GM21529 (cell line): Measurements from ENCODE around the gene NEUROD1.

ENCODE experiments used
- ATAC-seq: cut with Tn5 transposase; IDR thresholded peaks from one replicate; pipeline ENCODE4 v1.9.1; 2021; ENCODE audit not compliant: unreplicated experiment

NEUROD1 gene

DNA sequence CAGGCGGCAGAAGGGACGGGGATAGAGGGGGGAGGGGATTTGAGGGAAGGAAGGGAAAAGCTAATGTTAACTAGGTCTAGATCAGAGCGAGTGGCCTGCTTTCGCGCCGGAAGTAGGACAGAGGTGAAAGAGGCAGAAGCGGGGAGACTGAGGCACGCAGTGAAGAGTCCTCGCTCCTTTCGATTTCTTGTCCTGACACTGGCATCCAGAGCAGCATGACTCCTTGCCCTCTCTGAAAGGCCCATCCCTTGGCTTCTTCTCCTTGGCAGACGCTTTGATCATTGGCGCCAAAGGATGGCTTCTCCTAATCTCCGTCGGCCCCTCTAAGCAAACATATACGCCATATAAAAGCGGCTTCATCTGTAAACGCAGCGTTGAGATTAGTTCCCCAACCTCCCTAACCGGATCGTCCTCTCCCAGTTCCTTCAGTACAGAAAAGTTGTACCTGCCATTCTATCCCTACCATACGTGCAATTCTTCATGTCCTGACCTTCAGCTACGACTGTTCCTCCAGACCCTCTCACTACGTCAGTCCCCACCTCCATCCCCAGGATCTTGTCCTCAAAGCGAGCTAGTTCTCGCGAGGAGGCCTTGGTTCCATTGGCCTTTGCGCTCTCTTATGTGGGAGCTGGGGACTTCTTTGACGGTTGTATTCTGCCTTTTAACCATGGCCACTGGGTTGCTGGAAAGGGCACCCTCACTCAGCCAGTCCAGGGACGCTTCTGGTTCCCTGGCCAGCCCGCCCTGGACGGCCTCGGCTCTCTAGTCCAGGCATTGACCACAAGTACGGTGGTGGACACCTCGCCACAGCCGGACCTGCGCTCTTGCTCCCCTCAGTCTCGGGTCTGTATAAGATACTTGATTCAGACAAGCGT lies 857 bp upstream of the NEUROD1 start:
- ATAC-seq, result no peak

GRCh38 chr2:181679544-181679979 lies 755 bp downstream of the NEUROD1 start:
- ATAC-seq, result no peak

DNA sequence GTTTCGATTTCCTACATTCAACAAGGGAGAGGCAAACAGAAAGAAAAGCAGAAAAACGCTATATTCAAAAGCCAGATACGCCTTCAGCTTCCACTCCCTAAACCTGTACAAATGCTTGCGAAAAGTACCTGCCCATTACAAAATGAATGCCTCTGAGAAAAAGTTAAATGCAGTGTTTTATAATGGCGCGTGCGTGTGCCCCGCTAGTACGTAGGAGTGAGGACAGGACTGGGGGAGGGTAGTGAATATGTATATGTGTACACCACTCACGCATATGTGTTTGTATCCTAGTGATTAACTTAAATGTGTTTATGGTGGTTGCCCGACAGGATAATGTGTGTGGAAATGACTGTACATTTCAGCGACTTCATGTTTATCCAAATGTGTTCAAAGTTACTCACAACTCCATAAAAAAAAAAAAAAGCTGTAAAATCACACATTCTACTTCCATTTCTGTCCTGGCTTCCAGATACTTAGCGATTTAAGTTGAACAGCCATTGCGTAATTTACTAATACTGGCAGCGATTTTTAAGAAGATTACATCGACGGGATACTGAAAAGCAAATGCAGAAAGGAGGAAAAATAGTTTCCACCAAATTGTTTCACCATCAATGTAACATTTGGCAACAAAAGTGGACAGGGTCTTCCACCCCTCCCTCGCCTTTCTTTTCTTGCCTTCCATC lies 1.3 kb downstream of the NEUROD1 start:
- no peak for ATAC-seq

DNA sequence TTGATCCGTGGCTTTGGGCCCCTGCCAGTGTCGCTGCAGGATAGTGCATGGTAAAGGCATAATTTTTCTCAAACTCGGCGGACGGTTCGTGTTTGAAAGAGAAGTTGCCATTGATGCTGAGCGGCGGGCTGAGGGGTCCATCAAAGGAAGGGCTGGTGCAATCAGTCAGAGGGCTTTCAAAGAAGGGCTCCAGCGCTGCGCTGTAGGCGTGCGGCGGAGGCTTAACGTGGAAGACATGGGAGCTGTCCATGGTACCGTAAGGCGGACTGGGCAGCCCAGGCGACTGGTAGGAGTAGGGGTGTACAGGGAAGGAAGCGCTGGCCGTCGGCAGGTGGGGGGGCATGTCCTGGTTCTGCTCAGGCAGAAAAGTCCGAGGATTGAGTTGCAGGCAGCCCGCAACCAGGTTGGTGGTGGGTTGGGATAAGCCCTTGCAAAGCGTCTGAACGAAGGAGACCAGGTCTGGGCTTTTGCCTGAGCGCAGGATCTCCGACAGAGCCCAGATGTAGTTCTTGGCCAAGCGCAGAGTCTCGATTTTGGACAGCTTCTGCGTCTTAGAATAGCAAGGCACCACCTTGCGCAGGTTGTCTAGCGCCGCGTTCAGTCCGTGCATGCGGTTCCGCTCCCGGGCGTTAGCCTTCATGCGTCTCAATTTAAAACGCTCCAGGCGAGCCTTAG lies 2.3 kb downstream of the NEUROD1 start:
- ATAC-seq, result no peak

DNA sequence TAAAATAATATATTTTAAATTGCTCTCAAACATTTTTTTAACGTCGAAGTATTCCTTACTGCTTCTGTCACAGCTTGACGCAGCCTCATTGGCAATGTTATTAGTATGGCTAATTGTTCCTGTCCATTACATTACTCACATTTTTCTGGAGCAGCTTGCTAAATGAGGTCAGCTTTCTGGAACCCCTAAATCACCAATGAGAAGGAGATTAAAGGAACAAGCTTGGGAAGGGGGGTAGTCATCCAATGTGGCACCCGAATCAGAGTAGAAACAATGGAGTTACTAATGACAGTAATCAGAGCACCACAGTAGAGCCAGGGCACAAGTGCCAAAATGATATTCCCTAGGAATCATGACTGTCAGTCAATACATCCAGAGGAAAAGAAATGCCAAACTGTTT lies 5.1 kb downstream of the NEUROD1 start:
- no peak for ATAC-seq

- ATAC-seq, result no peak
These were observed 5.9 kb downstream of the NEUROD1 start for GRCh38 chr2:181674461-181674860.

DNA sequence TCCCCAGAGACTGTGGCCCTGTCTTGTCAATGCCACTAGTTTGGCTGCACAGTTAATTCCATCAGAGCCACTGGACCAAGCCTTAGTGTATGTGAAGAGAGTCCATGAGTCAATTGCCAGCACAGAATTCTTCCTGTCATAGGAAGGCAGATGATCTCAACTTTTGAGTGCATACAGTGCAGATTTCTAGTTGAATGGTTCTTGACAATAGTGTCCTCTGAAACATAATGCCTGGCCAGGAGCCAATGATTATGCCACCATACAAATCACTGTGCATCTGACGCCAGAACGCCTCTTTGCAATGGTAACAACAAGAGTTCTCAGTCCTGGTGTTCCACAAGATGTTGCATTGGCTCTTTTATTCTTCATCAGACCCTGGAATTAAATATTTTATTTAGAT lies 7.1 kb downstream of the NEUROD1 start:
- peak; percentile 31 for ATAC-seq

GRCh38 chr2:181672255-181673008 lies 7.9 kb downstream of the NEUROD1 start:
- ATAC-seq, result peak; percentile 93

DNA sequence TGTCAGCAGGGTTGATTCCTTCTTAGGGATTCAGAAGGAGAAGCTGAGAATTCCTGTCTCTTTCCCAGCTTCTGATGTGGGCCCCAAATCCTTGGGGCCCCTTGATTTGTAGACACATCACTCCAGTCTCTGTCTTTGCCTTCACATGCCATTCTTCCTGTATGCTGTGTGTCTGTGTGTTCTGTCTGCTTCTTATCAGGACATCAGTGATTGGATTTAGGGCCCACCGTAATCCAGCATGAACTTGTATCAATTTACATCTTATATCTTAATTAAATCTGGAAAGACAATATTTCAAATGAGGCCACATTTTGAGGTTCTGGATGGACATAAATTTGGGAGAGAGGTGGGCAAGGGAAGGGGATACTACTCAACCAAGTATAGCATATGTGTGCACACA lies 9.7 kb downstream of the NEUROD1 start:
- ATAC-seq, result no peak

GRCh38 chr2:181667234-181667633 lies 13.1 kb downstream of the NEUROD1 start:
- no peak for ATAC-seq

DNA sequence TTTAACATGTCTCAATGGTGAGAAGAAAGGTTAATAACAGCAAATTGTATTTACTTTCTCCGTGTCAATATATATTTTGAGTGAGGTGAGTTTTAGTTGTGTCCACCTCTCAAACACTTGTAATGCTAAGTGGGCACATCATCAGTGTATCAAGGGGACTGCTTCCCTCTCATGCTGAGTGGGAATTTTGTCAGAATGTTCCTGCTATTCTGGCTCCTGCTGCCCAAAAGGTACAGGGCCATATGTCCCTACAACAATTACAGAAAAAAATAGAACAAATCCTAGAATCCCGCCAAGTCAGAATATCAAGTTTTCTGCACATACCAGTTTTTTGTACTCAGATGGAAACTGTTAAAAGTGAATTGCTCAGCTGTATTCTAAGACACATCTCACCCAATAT lies 18.0 kb downstream of the NEUROD1 start:
- ATAC-seq, result no peak

- no peak for ATAC-seq
These were observed 20.1 kb downstream of the NEUROD1 start for GRCh38 chr2:181660181-181660580.

GRCh38 chr2:181658444-181658843 lies 21.9 kb downstream of the NEUROD1 start:
- no peak for ATAC-seq

- no peak for ATAC-seq
These were observed 22.9 kb downstream of the NEUROD1 start for GRCh38 chr2:181657379-181657778.

DNA sequence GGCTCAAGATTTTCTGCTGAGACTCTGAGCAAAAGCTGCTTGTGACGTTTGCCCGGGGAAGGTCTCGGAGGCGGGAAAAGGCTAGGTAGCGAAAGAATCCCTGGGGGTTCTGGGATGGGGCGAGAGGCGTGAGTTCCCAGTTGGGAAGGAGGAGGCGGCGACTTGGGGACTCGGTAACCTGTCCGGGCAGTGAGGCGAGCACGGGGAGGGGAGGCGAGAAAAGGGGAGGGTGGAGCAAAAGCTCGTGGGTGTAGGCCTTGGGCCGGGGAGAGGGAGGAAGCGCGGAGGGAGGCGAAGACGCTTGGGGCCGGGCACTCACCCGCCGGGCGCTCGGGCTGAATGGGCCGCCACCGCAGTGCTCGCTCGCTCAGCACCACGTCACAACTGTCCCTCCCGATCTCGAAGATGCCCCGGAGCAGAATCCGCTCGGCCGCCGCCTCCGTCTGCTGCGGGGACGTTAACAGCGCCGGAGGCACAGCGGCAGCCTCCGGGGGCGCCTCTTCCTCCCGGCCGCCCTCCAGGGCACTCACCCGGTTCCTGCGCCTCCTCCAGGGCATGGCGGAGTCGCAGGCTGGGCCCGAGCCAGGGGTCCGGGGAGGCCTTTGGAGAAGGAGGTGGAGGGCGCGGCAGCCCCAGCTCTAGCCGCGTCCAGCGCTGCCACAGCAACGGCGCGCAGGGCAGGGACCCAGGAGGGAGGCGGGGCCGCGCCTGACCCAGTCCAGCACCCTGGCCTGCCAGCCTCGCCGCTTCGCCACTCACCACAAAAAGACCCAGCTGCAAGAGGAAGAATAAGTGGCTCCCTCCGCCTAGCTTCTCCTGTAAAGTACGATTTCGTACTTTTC lies 23.6 kb downstream of the NEUROD1 start, which contains the start of gene CERKL:
Gene CERKL (minus strand): TSS at position 656 of the 842 bp plus-strand sequence. CDS start 99 bp downstream, at position 557.
- ATAC-seq, result peak; percentile 86

DNA sequence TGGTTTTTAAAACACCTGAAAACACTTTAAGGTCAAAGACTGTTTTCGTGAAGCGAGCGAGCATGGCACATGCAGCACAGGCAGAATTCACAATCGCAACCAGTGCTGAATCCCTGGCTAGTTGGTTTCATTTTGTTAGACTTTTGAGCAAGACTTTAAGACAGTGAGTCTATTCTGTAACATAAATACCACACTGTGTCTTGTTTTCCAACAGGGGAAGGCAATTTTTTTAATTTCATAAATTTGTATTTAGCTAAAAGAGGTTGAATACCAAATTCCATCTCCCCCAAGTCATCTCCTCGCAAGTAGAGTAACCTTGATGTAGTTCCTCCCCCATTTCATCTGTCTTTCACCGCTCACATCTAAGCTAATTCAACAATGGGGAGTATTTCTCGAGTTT lies 24.8 kb downstream of the NEUROD1 start:
- ATAC-seq, result no peak

GRCh38 chr2:181649436-181649979 lies 30.8 kb downstream of the NEUROD1 start:
- ATAC-seq, result no peak

- ATAC-seq, result no peak
These were observed 31.7 kb downstream of the NEUROD1 start for GRCh38 chr2:181648478-181649155.

DNA sequence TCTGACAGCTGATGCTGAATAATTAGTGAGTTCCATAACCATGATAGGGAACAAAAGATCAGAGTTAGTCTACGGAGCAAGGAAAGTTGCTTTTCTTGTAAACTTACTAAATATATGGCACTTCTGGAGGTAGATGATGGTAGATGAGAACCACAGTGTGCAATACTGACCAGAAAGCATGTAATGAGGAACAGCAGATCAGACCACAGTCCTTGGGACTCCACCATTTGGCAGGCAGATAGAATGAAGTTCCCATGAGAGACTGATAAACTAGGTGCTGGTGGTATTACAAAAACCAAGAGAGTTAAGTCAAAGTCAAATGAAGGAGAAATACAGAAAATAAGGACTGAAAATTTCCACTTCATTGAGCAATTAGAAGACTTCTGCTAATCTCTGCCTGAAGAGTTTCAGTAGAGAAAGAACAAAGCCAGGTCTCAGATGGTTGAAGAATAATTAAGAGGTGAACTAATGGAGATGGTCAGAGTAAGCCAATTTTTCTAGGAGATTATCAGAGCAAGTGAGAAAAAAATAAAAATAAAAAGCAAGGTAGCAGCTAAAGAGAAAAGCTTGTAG lies 33.8 kb downstream of the NEUROD1 start:
- no peak for ATAC-seq
